Fibroblast of lung (primary cell): ENCODE data around the gene REM1.

ENCODE experiments used
- EZH2 ChIP-seq: IDR thresholded peaks from 2 replicates; pipeline ENCODE4 v1.5.1; 2012; ENCODE audit warnings: low read length, control low read depth, mild to moderate bottlenecking; ENCODE audit errors: missing control alignments
- TF ChIP-seq, protein P1 (sequence below), 2 donors: IDR thresholded peaks in 1 of 2; conservative IDR thresholded peaks in 1 of 2; 1 replicate in 1 of 2; 2 replicates in 1 of 2; pipeline ENCODE4 v1.5.1; 2011 to 2012; ENCODE audit warnings: low read length in 2 of 2, control low read depth in 1 of 2, inconsistent platforms in 1 of 2, low read depth in 1 of 2, mild to moderate bottlenecking in 1 of 2

DNA sequence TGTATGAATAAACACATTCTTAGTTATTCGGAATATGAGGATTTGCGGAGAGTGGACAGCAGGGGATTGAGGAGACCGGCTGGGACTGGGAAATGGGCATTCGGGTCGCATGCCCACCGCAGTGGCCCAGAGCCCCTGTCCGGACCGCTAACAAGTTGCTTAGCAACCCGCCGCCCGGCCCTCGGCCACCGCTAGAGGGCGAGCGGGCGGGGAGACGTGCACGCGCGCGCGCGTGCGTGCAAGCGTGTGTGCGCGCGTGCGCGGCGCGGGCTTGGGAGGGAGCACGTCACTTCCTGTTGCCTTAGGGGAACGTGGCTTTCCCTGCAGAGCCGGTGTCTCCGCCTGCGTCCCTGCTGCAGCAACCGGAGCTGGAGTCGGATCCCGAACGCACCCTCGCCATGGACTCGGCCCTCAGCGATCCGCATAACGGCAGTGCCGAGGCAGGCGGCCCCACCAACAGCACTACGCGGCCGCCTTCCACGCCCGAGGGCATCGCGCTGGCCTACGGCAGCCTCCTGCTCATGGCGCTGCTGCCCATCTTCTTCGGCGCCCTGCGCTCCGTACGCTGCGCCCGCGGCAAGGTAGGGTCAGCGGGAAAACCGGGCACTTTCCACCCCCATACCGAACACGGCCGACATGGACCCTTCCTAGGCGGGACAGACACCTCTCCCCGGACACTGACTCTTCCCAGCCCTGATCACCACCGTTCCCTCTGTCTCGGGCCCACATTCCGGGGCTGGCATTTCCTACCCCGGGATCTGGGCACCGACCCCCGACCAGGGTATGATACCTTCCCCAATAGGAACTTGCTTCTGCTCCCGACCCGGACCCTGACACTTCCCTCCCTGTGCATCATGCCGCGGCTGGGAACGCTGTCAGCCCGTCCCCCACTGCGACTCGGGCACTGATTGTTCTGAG is 39.3 kb downstream of the REM1 start, which contains the start of gene HM13:
- TF ChIP-seq, protein P1, sequence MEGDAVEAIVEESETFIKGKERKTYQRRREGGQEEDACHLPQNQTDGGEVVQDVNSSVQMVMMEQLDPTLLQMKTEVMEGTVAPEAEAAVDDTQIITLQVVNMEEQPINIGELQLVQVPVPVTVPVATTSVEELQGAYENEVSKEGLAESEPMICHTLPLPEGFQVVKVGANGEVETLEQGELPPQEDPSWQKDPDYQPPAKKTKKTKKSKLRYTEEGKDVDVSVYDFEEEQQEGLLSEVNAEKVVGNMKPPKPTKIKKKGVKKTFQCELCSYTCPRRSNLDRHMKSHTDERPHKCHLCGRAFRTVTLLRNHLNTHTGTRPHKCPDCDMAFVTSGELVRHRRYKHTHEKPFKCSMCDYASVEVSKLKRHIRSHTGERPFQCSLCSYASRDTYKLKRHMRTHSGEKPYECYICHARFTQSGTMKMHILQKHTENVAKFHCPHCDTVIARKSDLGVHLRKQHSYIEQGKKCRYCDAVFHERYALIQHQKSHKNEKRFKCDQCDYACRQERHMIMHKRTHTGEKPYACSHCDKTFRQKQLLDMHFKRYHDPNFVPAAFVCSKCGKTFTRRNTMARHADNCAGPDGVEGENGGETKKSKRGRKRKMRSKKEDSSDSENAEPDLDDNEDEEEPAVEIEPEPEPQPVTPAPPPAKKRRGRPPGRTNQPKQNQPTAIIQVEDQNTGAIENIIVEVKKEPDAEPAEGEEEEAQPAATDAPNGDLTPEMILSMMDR (conservative IDR thresholded peaks at IDR 0.05 in 1 of 2, IDR thresholded peaks at IDR 0.05 in 1 of 2; ENCODE audit: low read depth in 1 of 2, low read length in 2 of 2), result peak; percentile 39 to 89
- TF ChIP-seq EZH2, result no peak
